Measurements from ENCODE around the gene SHISA7.

GRCh38 chr19:55432241-55432959, 10.7 kb downstream of the SHISA7 start:
- TF ChIP-seq SMC3 (IDR thresholded peaks at IDR 0.05) (no peak), POLR2A (IDR thresholded peaks at IDR 0.05; ENCODE audit: low read length) (no peak)
